Measurements from ENCODE around the gene TMEM81.

- TF ChIP-seq, protein P1, sequence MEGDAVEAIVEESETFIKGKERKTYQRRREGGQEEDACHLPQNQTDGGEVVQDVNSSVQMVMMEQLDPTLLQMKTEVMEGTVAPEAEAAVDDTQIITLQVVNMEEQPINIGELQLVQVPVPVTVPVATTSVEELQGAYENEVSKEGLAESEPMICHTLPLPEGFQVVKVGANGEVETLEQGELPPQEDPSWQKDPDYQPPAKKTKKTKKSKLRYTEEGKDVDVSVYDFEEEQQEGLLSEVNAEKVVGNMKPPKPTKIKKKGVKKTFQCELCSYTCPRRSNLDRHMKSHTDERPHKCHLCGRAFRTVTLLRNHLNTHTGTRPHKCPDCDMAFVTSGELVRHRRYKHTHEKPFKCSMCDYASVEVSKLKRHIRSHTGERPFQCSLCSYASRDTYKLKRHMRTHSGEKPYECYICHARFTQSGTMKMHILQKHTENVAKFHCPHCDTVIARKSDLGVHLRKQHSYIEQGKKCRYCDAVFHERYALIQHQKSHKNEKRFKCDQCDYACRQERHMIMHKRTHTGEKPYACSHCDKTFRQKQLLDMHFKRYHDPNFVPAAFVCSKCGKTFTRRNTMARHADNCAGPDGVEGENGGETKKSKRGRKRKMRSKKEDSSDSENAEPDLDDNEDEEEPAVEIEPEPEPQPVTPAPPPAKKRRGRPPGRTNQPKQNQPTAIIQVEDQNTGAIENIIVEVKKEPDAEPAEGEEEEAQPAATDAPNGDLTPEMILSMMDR (IDR thresholded peaks at IDR 0.05), result no peak
- TF ChIP-seq ZFX (IDR thresholded peaks at IDR 0.05; ENCODE audit: borderline replicate concordance), result no peak
Observed at GRCh38 chr1:205064301-205064700, 20.0 kb downstream of the TMEM81 start.

Measured in 22Rv1 (cell line).